NOMO-1 treated with DMSO at 0.1 percent for 48 hours (cell line): ENCODE data around the gene TPD52L1.

Experiments used
- DNase-seq: peaks from one replicate; lab custom pipeline; 2025; ENCODE audit not compliant: unreplicated experiment; lab: John Stamatoyannopoulos, UW

Gene TPD52L1

GRCh38 chr6:125174626-125175025 lies 21.1 kb downstream of the TPD52L1 start:
- no peak for DNase-seq

DNA sequence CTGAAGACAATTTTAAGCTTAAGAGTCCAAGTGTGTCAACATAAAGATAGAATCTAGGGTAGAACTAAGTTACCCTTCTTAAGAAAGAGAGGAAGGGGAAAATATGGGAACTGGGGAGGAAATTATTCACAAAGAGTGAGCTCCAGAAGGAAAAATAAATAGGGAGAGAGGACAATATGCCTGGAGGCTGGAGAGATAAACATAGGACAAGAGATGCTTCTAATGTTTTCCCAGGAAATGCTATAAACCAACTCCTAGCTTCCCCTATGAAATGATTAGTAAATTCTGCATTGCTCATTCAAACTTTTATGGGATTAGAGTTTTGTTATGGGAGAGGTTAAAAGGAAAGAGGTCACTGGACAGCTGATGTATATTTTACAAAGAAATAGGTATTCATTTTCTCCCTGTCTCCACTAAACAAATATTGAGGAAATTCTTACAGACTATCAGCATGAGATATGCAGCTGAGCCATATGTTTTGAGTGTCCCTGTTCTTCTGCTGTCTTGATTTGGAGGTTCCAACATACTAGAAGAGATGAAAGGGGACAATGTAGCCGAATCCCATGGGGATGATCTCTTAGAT lies 22.0 kb downstream of the TPD52L1 start:
- DNase-seq, result no peak

DNA sequence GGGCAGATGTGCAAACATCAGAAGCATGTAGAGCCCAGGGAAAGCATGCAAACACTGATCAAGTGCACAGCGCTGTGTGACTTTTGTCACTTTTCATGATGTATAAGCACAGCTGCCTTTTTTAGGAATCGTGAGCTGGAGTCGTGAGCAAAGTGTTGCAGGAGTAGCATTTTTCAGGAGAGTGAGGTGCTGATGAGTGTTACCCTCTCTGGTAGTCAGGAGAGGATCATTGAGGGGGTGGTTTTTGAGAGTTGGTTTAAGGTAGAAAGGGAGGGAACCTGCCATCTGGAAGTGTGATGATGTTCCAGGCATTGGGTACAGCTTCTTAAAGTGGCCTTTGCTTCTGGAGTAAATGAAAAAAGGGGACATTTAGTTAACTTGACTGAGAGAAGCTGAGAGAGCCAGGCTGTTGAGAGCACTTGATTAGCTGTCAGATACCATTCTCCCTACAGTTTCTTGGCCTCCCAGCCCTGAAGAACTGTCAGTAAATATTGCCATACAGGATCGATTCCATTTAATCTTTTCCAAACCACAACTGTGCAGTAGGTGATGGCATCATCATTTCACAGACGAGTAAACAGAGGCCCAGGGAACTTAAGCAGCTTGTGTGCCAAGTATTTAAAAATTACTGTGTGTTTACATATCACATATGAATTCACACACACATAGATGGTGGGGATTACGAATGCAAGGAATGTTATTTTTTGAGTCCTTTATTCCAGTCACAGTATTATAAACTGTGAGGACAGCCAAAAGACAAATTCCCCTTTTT lies 28.9 kb downstream of the TPD52L1 start:
- no peak for DNase-seq

- no peak for DNase-seq
These were observed 29.8 kb downstream of the TPD52L1 start for GRCh38 chr6:125183391-125183790.

DNA sequence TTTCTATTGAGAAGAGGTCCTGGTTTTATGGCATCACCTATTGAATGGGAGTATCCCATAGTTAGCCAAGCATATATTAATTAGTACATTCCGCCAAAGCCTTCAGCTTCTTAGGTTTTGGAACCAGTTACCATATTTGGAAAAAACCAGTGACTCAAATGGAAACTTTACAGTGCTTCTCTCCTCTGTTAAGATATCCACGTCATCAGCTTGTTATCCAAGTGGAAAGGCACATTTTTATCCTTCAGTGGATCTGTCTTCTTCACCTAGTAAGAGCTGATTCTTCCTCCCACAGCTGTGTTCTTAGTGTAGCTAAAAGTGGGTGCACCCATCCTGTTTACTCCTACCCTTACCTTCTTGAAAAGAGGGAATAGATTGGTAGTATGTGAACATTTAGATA lies 34.5 kb downstream of the TPD52L1 start:
- DNase-seq, result no peak

DNA sequence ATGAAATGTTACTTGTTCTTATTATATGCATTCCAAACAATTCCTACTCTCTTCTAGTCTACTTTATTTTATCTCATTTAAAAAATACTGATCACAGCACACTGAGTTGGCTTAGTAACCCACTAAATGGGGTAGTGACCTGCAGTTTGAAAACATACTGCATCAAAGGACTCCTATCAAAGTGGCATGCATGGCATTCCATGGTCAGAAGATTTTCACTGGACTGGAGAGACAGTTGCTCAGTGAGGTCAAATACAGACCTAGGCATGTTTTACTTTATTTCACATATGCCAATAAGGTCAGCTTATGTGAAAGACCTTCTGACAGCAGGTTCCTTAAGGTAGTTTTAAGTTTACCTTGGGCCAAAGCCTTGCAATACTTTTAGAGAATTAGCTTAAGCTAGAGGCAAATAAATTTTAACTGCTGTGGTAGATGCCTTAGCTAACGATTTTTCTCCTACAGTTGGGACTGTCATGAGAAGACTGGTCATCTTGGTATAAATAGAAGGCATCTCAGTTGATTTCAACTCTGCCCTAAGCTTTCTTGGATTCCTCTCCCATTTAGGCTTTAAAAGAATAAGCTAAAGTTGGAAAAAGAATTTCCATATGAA lies 35.1 kb downstream of the TPD52L1 start:
- DNase-seq, result no peak

DNA sequence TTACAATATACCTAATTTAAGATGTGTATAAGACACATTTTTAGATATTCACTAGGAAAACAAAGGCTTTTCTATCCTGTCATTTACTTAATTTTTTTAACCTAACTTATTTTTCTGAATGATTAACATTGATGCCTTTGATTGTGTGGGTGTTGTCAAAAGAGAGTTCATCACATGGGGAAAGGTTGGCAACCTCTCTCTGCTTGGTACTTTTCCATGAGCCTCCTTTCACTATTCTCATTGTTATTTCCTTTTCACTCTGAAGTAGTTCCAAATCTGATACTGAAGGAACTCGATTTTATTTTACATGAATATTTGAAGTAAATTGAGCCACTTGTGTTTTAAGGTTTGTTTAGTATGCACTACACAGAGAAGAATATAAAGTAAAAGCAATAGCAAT lies 35.9 kb downstream of the TPD52L1 start:
- no peak for DNase-seq

- no peak for DNase-seq
These were observed 37.1 kb downstream of the TPD52L1 start for GRCh38 chr6:125190667-125191066.

DNA sequence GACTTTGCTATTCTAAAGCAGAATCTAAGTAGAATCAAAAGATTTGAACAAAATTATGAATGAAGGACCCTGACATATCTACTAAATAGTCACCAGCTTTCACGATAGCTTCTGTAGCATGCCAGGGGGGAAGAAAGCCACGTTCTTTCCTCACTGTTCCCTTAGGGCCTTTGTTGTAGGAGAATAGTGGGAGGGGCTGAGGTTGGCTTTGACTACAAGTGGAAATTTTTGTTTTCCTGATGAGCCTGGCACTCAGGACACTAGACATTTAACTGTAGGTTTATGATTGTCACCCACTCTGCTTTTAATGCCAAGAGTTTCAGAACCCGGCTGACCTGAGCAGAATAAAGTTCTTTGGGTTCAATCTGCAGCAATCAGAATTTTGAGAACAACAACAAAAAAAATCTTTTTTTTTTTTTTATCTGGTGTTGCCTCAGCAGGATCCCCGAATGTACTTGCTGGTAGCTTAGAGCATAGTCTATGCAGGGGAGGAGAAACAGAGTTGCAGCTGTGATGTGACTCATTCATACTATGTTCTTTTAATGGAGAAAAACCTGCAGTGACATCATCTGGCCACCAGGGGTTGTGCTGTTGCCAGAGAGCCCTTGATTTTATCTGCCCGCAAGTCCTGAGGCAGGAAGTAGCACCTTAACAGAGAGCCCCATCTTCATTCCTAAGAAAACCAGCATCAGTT lies 38.5 kb downstream of the TPD52L1 start:
- DNase-seq, result peak; percentile 74

DNA sequence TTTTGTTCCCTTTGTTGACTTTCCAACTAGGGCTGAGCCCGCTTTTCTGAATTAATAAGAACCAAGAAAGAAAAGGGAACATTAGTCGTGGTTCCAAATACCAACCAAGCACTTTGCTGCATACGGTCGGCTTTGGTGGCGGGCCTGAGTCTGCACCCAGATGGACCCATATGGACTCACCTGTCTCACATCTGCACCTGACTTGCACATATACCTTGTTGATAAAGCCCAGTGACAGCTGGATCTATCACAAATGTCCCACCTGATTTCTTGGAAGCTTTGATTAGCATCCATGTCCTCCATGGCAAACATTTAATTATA lies 39.0 kb downstream of the TPD52L1 start:
- no peak for DNase-seq

GRCh38 chr6:125193208-125193607 lies 39.6 kb downstream of the TPD52L1 start:
- no peak for DNase-seq

GRCh38 chr6:125194941-125195340 lies 41.4 kb downstream of the TPD52L1 start:
- DNase-seq, result peak; percentile 78

DNA sequence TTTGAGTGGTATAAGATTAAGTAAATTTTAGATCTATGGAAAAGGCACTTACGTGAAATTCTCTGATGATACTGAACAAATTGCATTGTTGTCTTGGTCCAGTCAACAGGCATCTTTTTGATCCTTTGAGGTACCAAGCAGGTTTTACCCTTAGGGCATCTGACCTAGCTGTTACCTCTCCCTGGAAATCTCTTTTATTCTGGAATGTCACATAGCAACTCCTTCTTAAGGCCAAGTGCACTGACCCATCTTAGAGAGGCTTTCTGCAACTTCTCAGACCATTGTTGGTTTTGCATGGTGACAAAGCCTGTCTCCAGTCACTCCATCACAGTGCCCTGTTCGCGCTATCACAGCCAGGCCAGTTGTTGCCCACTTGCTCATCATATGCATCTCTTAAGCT lies 42.0 kb downstream of the TPD52L1 start:
- DNase-seq, result no peak

DNA sequence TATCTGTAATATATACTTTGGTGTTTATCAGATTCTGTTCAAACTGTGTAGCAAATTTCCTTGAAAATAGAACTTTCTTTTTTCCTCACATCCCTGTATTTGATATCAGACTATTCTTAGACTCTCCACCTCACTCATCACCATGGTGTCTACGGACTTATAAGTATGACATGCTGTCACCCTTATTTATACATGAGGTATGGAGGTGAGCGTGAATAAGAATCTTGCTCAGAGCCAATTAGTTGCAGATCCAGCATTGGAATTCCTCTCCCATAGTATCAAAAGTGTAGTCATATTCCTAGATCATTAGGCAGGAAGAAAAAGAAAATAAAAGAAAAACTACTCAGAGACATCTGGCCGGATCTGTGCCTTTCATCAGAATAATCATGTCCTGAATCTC lies 43.0 kb downstream of the TPD52L1 start:
- DNase-seq, result no peak

DNA sequence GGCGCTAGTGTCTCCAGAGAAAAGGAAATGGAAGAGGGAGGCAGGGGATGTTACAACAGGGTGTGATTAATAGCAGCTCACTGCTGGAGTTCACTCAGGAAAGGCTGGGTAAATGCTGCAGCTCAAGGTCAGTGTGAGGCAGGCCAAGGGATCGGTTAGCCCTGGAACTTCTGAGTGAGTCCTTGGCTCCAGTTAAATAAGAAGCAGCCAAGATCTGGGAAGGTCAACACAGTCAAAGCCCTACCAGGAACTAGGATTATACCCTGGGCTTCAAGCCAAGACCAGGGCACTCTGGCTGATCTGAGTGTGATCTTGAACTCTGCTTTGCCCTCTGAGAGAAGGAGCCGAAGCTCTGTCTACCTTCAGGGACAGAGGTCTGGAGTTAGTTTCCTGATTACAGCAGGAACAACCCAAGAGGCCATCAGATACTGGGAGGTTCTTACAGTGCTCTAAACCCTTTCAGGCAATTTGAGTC lies 44.3 kb downstream of the TPD52L1 start:
- no peak for DNase-seq

- no peak for DNase-seq
These were observed 44.9 kb downstream of the TPD52L1 start for GRCh38 chr6:125198398-125198937.

DNA sequence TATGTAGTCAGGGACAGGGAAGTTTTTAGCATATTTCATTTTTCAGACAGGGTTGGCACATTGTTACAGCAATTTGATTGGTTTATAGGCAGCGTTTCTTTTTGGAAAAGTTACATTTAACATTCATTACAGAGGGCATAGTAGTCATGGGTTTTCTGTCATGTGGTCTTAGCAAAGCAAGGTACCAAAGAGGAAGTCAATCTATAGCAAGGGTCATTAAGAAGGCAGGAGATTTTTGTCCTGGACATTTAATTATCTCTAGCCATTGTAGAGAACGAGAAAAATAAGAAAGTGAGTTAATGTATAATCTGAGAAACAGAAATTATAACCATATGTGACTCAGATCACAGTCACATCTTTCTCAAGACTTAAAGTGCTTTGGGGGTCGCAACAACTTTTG lies 47.4 kb downstream of the TPD52L1 start:
- no peak for DNase-seq

GRCh38 chr6:125201961-125202729 lies 48.6 kb downstream of the TPD52L1 start:
- no peak for DNase-seq

DNA sequence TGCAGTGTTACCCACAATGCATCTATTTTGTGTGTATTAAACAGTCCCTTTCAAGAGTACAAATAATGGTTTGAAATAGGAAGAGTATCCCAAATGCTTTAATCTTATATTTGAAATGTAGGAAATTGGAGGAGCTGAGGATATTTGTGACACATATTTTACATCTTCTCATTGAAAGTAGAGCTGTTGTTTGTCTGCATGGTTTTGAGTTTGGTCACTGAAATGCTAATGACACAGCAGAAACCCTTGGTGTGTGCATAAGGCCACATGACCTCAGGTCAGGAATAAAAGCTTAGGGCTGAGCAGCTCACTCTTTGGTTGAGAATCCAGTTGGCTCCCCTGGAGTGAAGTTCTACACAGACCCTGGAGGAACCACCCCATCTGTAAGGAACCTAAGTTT lies 49.8 kb downstream of the TPD52L1 start:
- DNase-seq, result no peak

GRCh38 chr6:125205931-125206330 lies 52.4 kb downstream of the TPD52L1 start:
- DNase-seq, result no peak

DNA sequence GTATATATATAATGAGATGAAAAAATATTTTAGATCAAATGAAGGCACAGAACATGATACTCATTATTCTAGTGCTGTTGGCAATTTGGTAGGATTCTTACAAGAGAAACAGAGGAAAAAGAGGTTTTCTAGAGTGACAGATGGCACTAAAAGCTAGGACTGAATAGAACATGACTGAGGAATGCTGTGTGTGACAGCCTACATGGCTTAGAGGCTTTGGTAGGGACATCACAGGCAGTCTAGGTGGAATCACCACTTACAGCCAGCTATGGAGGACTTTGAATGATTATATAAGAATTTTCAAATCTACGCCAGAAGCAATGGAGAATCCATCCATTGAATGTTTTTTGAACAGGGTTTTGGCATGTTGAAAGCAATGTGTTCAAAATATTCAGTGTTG lies 52.8 kb downstream of the TPD52L1 start:
- no peak for DNase-seq
